Stimulated activated CD4-positive, alpha-beta T cell treated with anti-CD3 and anti-CD28 coated beads, Interleukin-2, amount 100 ng/mL, for 24 hours (primary cell): ENCODE results near the gene ZCCHC24.

Source experiments
- DNase-seq, 2 donors: peaks; one replicate each; pipeline ENCODE4 v3.0.0-alpha.2; 2020

Gene ZCCHC24

DNA sequence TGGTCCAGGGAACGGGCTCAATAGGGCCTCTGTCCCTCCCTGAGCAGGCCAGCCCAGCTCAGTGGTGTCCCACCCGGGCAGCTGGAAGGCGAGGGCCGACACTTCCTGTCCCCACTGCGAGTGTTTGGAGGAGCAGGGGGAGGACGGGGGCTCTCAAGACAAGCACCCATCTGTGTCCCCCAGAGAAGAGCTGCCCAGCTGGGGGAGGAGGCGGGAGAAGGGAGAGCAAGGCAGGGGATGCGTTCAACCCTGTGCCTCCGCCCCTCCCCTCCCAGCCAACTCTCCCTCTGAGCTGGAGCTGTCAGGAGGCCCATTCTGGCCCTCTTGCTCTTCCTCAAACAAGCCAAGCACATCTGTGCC is 35.7 kb downstream of the ZCCHC24 start:
- no peak for DNase-seq

- no peak for DNase-seq
Observed at GRCh38 chr10:79409038-79409725, 36.2 kb downstream of the ZCCHC24 start.

DNA sequence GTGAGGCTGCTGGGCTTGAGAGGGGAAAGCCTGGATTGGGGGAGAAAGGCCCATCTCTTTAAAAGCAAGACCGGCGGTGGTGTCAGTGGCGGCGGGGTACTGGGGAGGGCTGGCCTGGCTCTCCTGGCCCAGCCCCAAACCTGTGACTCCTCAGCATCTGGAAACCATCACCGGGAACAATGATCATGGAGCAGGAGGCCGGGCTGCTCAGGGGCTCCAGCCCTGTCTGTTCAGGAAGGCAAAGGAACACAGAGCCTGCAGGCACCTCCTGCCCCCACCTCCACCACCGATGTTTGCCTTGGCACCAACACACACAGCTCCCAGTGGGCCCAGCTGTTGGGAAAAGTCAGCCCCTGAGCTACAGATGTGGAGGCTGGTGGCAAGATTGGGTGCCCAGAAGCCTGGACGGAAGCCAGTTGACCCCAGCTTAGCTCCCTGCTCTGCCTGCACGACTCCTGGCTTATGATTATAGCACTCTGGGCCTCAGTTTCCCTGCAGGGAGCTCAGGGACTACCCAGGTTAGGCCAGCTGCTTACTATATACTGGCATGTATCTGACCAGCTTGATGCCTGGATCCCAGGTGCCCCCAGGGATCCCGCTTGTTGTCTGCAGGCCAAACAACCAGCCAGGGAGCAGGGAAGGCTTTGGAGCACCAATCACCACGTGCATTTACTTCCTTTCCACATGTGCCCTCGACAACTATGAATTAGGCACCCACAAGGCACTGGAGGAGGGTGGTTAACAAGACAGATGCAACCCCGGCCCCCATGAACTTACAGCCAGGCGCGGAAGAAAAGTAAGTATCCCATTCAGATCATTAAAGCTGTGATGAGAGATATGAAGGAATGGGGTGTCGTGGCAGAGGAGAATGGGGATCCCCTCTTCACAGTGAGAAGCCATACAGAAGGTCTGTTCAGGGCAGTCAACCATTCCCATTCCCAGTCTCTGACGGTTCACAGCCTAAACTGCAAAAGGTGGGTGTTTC is 37.3 kb downstream of the ZCCHC24 start:
- DNase-seq = no peak

DNA sequence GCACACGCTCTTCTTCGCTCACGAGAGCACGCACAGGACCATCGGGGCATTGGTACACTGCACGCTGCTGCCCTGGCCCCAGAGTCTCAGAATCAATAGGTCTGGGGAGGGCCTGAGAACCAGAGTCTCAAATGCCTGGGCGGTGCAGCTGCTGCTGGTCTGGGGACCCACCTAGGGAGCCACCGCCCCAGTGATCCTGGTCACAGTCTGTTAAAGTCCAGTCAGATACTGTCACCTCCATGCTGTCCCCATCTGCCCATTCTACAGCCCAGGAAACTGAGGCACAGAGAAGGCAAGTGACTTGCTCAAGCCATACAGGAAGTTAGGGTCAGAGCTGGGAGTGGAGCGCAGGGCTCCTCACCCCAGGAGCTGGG is 38.0 kb downstream of the ZCCHC24 start:
- no peak for DNase-seq

DNA sequence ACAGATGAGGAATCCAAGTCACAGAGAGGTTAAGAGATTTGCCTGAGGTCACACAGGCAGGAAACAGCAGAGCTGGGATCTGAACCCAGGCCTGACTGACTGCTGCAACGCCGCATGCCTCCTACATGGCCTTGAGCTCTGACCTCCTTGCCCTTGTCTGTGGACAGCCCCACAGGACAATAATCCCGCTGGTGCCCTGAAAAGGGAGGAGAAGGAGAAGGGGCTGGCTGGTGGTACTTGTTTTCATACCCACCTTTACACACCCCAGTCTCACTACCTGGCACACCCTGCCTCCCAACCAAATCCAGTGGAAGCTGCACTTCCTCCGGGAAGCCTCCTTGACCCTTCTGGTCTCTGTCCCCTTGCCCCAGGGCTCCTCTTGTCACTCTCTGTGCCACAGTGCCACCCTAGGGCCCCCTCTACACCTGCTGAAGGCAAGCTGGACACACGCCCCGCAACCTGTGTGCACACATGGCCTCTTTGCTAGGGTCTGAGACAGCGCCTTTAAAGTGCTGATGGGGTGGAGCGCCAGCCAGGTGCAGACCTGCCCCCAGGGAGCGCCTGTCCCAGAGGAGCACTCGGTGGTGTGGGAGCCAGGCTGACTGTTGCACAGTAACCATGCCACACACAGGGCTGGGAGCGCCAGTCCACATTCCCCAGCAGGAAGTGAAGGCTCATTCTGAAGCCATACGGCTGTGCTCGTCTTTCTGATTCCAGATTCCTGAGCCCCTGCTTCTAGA is 38.6 kb downstream of the ZCCHC24 start:
- no peak for DNase-seq

DNA sequence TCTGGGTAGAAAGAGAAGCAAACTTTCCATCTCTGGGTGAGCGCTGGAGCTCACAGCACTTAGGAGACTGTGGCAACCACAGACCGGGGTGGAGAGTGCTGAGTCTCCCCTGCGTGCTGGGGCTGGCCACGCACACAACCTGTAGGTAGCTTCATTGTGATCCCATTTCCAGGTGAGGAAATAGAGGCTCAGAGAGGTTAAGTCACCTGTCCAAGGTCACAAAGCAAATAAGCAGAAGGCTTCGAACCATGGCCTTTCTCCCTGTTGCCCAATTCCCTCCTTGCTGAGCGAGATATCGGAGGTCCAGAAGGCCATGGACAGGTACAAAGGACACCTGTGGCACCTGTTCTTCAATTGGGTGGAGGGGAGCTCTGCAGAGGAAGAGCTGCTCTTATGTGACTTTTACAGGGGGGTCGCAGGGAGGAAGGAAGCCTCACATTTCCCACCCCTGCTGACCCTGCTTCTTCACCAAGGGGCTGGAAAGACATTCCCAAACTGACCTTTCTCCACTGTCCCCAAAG is 39.4 kb downstream of the ZCCHC24 start:
- DNase-seq = no peak

- no peak for DNase-seq
Observed at GRCh38 chr10:79405221-79405994, 40.0 kb downstream of the ZCCHC24 start.

DNA sequence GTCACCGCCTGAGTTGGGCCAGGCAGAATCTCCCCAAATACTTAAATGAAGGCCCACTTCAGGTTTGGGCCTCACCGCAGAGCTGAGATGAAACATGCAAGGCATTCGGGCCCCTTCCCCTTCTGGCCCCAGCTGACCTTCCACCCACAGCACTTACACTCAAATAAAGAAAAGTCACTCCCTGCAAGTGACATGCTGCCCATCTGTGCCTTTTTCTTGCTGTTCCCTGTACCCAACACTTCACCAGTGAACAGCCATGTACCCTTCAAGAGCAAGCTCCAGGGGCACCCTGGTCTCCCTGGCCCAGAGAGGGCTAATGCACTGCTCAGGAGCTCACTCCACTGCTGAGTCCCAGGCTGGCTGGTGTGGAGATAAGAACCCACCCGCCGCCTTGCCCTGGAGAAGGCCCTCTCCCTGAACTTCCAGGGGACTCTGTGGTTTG is 40.7 kb downstream of the ZCCHC24 start:
- no peak for DNase-seq

DNA sequence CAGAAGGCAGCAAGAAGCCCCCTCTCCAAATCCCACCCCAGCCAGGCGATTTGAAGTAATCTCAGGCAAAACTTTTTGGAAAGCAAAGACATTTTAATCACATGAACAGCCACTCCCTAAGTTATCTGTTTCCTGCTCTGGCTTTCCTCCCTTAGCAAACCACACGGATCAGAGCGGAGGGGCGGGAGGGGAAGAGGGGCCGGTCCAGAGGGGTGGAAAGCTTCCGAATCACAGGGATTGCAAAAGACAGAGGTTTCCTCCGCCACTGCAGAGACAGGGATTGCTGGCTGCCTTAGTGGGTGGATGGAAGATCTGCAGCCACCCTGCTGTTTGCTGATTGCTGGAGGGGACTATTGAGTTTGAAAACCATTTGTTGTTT is 41.2 kb downstream of the ZCCHC24 start:
- DNase-seq = no peak

DNA sequence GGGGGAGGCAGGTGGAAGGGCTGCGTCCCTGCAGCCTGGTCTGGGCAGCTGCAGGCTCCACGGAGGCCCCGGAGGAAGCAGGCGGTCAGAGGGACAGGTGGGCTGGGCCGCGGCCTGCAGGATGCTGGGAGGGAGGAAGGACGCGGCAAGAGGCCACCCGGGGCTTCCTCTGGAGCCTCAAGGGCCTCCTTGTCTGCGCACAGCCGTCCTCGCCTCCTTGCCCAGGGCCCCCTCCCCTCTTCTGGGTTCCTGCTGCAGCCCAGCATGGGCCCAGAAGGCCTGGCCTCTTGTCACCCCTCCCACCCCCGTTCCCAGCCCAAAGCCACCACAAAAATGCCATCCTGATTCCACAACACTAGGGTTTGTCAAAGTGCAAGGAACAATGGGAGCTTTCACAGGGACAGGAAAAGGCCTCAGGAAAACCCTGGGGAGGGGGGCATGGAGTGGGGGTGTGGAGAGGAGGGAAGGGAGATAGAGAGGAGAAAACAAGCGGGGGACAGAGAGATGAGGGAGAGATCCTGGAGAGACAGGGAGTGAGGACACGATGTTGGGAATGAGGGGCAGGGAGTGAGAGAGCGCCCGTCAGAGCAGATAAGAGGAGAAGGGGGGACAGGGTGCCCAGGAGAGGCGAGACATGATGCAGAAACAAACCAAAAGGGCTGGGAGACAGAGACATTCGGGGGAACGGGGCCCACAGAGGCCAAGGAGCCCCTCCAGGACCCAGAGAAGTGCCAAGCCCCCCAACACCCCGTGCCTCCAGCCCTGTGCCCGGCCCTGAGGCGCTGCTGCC is 41.8 kb downstream of the ZCCHC24 start:
- no peak for DNase-seq

- no peak for DNase-seq
Observed at GRCh38 chr10:79402951-79403350, 42.5 kb downstream of the ZCCHC24 start.

DNA sequence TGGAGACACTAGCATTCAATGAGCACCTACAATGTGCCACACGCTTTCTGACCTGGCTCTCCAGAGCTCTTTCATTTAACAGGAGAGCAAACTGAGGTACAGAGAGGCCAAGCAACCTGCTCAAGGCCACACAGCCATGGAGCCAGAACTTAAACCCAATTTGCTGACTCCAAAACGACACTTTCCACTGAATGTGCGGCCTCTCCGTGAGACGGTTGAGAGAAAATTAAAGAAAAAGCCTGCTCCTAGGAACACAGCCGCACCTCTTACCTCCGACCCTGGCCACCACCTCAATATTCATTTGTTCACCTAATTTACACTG is 42.8 kb downstream of the ZCCHC24 start:
- DNase-seq = no peak

- DNase-seq = no peak
Observed at GRCh38 chr10:79401015-79401921, 44.2 kb downstream of the ZCCHC24 start.

DNA sequence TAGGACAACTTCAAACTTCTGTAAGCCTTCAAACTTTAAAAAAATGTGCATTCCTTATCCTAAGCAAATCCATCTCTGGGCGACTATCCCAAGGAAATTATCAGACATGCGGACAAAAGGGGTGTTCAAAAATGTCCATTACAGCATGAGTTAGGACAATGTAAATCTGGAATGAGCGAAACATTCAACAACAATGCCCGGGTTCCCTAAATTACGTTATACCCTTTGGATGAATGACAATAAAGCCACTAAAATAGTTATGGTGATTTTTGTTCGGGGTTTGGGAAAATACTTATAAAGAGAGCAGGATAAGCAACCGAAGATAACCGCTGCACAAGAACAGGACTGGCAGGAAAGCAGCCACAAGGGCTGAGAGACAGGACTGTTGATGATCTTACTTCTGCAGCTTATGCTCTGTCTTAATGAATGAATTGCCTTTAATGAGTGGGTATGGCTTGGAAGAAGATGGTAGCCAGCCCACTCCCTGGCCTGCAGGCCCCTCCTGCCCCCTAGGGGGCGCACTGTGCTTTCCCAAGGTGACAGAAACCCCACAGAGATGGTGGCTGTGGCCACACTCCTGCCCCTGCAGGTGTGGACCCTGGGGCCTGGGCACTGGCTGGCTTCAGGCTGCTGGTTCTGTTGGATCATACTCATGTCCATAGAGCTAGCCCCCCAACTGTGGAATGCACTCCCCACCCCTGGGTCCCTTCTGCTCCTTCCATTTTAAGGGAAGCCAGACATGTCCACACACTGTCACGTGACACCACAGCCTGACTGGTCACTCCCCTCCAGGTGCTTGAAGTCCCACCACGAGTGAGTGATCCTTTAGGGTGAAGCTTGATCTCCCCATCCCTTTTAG is 45.0 kb downstream of the ZCCHC24 start:
- peak; percentile 48 to 74 for DNase-seq

DNA sequence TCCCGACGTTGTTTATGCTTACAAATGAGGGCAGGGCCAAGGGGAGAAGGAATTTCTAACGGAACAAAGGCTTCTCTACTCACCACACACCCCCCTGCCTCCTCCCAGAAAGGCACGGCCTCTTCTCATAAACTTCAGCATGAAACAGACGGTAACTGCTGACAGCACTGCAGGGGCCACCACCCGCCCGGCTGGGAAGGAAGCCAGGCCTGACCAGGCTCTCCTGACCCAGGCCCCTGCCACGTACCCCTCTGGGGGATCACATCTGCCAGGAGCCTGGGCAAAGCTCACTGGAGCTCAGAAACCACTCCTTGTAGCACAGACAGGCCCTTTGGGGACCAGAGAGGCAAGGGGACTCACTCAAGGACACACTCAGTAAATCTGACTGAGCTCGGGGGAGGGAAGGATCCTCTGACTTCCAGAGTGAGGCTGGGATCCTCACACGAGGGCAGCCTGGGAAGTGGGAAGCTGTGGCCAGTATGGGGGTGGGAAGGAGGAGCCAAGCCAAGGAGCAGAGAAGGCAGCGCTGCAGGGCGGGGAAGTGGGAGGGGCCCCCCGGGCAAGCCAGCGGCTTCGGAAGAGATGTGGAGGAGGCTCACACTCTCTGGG is 46.1 kb downstream of the ZCCHC24 start:
- peak in 1 of 2 donors; percentile 10 for DNase-seq

GRCh38 chr10:79398642-79399041 is 46.8 kb downstream of the ZCCHC24 start:
- no peak for DNase-seq

DNA sequence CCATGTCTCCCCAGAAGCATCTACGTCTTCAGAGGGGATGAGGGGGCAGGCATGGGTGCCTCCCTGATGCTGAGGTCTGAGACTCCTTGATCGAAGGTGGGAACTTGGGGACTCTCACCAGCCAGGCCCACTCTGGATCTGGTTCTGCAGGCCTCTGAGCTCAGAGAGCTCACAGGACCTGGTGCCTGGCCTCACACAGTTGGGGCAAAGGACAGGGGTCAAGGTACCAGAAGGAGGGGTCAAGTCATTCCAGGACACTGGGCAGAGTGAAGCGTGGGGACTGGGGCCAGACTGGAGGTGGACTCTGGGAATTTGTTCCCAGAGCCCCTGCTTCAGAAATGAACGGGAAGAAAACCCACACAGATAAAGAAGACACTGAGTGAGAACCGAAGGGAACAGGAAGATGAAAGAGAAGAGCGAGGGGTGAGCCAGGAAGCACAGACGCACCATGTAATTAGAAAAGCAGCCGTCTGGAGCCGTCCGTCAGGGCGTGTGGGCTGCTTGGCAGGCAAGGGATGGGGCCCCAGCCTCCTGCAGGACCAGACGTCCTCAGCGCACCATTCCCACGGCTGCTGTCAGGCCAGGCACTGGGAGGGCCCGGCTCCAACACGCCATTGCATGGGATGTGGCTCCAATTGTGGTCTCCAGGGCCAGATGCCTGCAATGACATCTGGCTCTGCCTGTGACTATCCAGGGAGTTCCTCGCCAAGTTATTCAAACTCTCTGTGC is 47.7 kb downstream of the ZCCHC24 start:
- DNase-seq = no peak

- DNase-seq = no peak
Observed at GRCh38 chr10:79397051-79397450, 48.4 kb downstream of the ZCCHC24 start.
